SH-SY5Y (cell line): Measurements from ENCODE around the gene QRICH1.

Experiments
- GATA2 ChIP-seq: IDR thresholded peaks from 2 replicates; pipeline ENCODE4 v1.6.1; 2011; ENCODE audit warnings: mild to moderate bottlenecking, low read depth, low read length
- GATA3 ChIP-seq: IDR thresholded peaks from 2 replicates; pipeline ENCODE4 v1.6.1; 2011; ENCODE audit warnings: low read depth, mild to moderate bottlenecking, low read length, moderate library complexity

- no peak for TF ChIP-seq GATA3
- no peak for TF ChIP-seq GATA2
These were observed 35.9 kb downstream of the QRICH1 start for GRCh38 chr3:49058011-49058410.
